IMR-90 (cell line): ENCODE data around the gene SLC22A12.

ENCODE experiments used
- CTCF ChIP-seq: conservative IDR thresholded peaks from 2 replicates; pipeline ENCODE4 v1.5.1; 2012; ENCODE audit warnings: mild to moderate bottlenecking, low read depth, low read length, improper control_type of control experiment
- POLR2A ChIP-seq: IDR thresholded peaks from 2 replicates; pipeline ENCODE4 v1.6.1; 2012; ENCODE audit warnings: mild to moderate bottlenecking, low read depth, low read length
- RAD21 ChIP-seq: IDR thresholded peaks from 2 replicates; pipeline ENCODE4 v1.6.1; 2012; ENCODE audit warnings: low read length, improper control_type of control experiment
- RCOR1 ChIP-seq: IDR thresholded peaks from 2 replicates; pipeline ENCODE4 v1.6.1; 2012; ENCODE audit warnings: mild to moderate bottlenecking, low read length, improper control_type of control experiment; ENCODE audit not compliant: insufficient replicate concordance
- RFX5 ChIP-seq: IDR thresholded peaks from 2 replicates; pipeline ENCODE4 v1.8.0; 2012; ENCODE audit warnings: low read depth, mild to moderate bottlenecking, low read length, moderate library complexity
- USF2 ChIP-seq: fragments of 150-350 bp; IDR thresholded peaks from 2 replicates; pipeline ENCODE4 v1.6.1; 2017; ENCODE audit warnings: mild to moderate bottlenecking, antibody characterized with exemption, low read length, low read depth

GRCh38 chr11:64605244-64605560 lies 14.2 kb downstream of the SLC22A12 start:
- TF ChIP-seq RAD21 (no peak), USF2 (no peak), CTCF (no peak), RFX5 (no peak), POLR2A (no peak), RCOR1 (no peak)
